ENCODE data around the gene SPATA16. TPM values are rescaled to one million over a fixed set of nuclear protein-coding genes. Genes with fewer than 3 reads are reported as not detected.

The SPATA16 gene
- total RNA-seq, 1 donor from 2014 or later, result not detected

GRCh38 chr3:172958565-172958964 is 182.5 kb downstream of the SPATA16 start:
- Mint-ChIP-seq H3K27me3 (ENCODE audit: low read depth) (no peaks in the 10 kb centered on the region), H3K4me3 (ENCODE audit: low read depth) (no peak overlapping the region), H3K4me1 (ENCODE audit: low read depth) (no peaks in the 10 kb centered on the region), H3K36me3 (ENCODE audit: low read depth) (no peaks in the 10 kb centered on the region), H3K27ac (no peak overlapping the region), H3K9me3 (no peaks in the 10 kb centered on the region)
- DNase-seq (ENCODE audit: low spot score), result no peak
- intact Hi-C loops (cut with micrococcal nuclease), result no loop called here

GRCh38 chr3:172953571-172953970 is 187.5 kb downstream of the SPATA16 start:
- no peak for DNase-seq (ENCODE audit: low spot score)
- Mint-ChIP-seq H3K36me3 (ENCODE audit: low read depth) (no peaks in the 10 kb centered on the region), H3K9me3 (no peaks in the 10 kb centered on the region), H3K27ac (no peak overlapping the region), H3K27me3 (ENCODE audit: low read depth) (no peaks in the 10 kb centered on the region), H3K4me1 (ENCODE audit: low read depth) (no peaks in the 10 kb centered on the region), H3K4me3 (ENCODE audit: low read depth) (no peak overlapping the region)
- intact Hi-C loops (cut with micrococcal nuclease), result no loop called here

- Mint-ChIP-seq H3K4me3 (ENCODE audit: low read depth) (no peak overlapping the region), H3K4me1 (ENCODE audit: low read depth) (no peaks in the 10 kb centered on the region), H3K27me3 (ENCODE audit: low read depth) (no peaks in the 10 kb centered on the region), H3K9me3 (no peaks in the 10 kb centered on the region), H3K36me3 (ENCODE audit: low read depth) (no peaks in the 10 kb centered on the region), H3K27ac (no peak overlapping the region)
- intact Hi-C loops (cut with micrococcal nuclease), result no loop called here
- no peak for DNase-seq (ENCODE audit: low spot score)
These were observed 189.5 kb downstream of the SPATA16 start for GRCh38 chr3:172951511-172951910.

GRCh38 chr3:172946061-172946460 is 195.0 kb downstream of the SPATA16 start:
- no peaks in the 10 kb centered on the region for H3K36me3 Mint-ChIP-seq (ENCODE audit: low read depth)
- H3K4me3 Mint-ChIP-seq (ENCODE audit: low read depth), result no peak overlapping the region
- H3K27me3 Mint-ChIP-seq (ENCODE audit: low read depth), result no peaks in the 10 kb centered on the region
- H3K4me1 Mint-ChIP-seq (ENCODE audit: low read depth), result no peaks in the 10 kb centered on the region
- H3K9me3 Mint-ChIP-seq, result no peaks in the 10 kb centered on the region
- no peak overlapping the region for H3K27ac Mint-ChIP-seq
- no peak for DNase-seq (ENCODE audit: low spot score)
- intact Hi-C loops (cut with micrococcal nuclease), result no loop called here

GRCh38 chr3:172939651-172940293 is 201.3 kb downstream of the SPATA16 start:
- no peak for DNase-seq (ENCODE audit: low spot score)
- Mint-ChIP-seq H3K9me3 (no peaks in the 10 kb centered on the region), H3K4me3 (ENCODE audit: low read depth) (no peak overlapping the region), H3K27me3 (ENCODE audit: low read depth) (no peaks in the 10 kb centered on the region), H3K27ac (no peak overlapping the region), H3K36me3 (ENCODE audit: low read depth) (no peaks in the 10 kb centered on the region), H3K4me1 (ENCODE audit: low read depth) (no peaks in the 10 kb centered on the region)
- intact Hi-C loops (cut with micrococcal nuclease), result no loop called here

GRCh38 chr3:172938788-172939187 is 202.2 kb downstream of the SPATA16 start:
- no peaks in the 10 kb centered on the region for H3K27me3 Mint-ChIP-seq (ENCODE audit: low read depth)
- no peak overlapping the region for H3K4me3 Mint-ChIP-seq (ENCODE audit: low read depth)
- DNase-seq (ENCODE audit: low spot score), result no peak
- intact Hi-C loops (cut with micrococcal nuclease), result no loop called here
- H3K27ac Mint-ChIP-seq, result no peak overlapping the region
- no peaks in the 10 kb centered on the region for H3K36me3 Mint-ChIP-seq (ENCODE audit: low read depth)
- no peaks in the 10 kb centered on the region for H3K9me3 Mint-ChIP-seq
- H3K4me1 Mint-ChIP-seq (ENCODE audit: low read depth), result no peaks in the 10 kb centered on the region

GRCh38 chr3:172931746-172932285 is 209.2 kb downstream of the SPATA16 start:
- H3K4me3 Mint-ChIP-seq (ENCODE audit: low read depth), result no peak overlapping the region
- H3K36me3 Mint-ChIP-seq (ENCODE audit: low read depth), result no peaks in the 10 kb centered on the region
- no peaks in the 10 kb centered on the region for H3K4me1 Mint-ChIP-seq (ENCODE audit: low read depth)
- no peaks in the 10 kb centered on the region for H3K9me3 Mint-ChIP-seq
- H3K27me3 Mint-ChIP-seq (ENCODE audit: low read depth), result no peaks in the 10 kb centered on the region
- no peak overlapping the region for H3K27ac Mint-ChIP-seq
- DNase-seq (ENCODE audit: low spot score), result no peak
- intact Hi-C loops (cut with micrococcal nuclease), result no loop called here

- Mint-ChIP-seq H3K27me3 (ENCODE audit: low read depth) (no peaks in the 10 kb centered on the region), H3K27ac (no peak overlapping the region), H3K36me3 (ENCODE audit: low read depth) (no peaks in the 10 kb centered on the region), H3K4me3 (ENCODE audit: low read depth) (no peak overlapping the region), H3K4me1 (ENCODE audit: low read depth) (no peaks in the 10 kb centered on the region), H3K9me3 (no peaks in the 10 kb centered on the region)
- intact Hi-C loops (cut with micrococcal nuclease), result no loop called here
- no peak for DNase-seq (ENCODE audit: low spot score)
These were observed 211.6 kb downstream of the SPATA16 start for GRCh38 chr3:172929451-172929850.

- Mint-ChIP-seq H3K36me3 (ENCODE audit: low read depth) (no peaks in the 10 kb centered on the region), H3K27me3 (ENCODE audit: low read depth) (no peaks in the 10 kb centered on the region), H3K4me1 (ENCODE audit: low read depth) (no peaks in the 10 kb centered on the region), H3K4me3 (ENCODE audit: low read depth) (no peak overlapping the region), H3K27ac (no peak overlapping the region), H3K9me3 (no peaks in the 10 kb centered on the region)
- DNase-seq (ENCODE audit: low spot score), result no peak
- intact Hi-C loops (cut with micrococcal nuclease), result no loop called here
These were observed 216.5 kb downstream of the SPATA16 start for GRCh38 chr3:172924546-172924945.

GRCh38 chr3:172919297-172919683 is 221.7 kb downstream of the SPATA16 start:
- Mint-ChIP-seq H3K4me1 (ENCODE audit: low read depth) (no peaks in the 10 kb centered on the region), H3K9me3 (no peaks in the 10 kb centered on the region), H3K36me3 (ENCODE audit: low read depth) (no peaks in the 10 kb centered on the region), H3K4me3 (ENCODE audit: low read depth) (no peak overlapping the region), H3K27me3 (ENCODE audit: low read depth) (peaks cover 8% of the 10 kb centered on the region), H3K27ac (no peak overlapping the region)
- intact Hi-C loops (cut with micrococcal nuclease), result no loop called here
- no peak for DNase-seq (ENCODE audit: low spot score)

GRCh38 chr3:172918568-172919296 is 222.3 kb downstream of the SPATA16 start:
- Mint-ChIP-seq H3K4me1 (ENCODE audit: low read depth) (no peaks in the 10 kb centered on the region), H3K4me3 (ENCODE audit: low read depth) (no peak overlapping the region), H3K36me3 (ENCODE audit: low read depth) (no peaks in the 10 kb centered on the region), H3K27ac (no peak overlapping the region), H3K27me3 (ENCODE audit: low read depth) (peaks cover 11% of the 10 kb centered on the region), H3K9me3 (no peaks in the 10 kb centered on the region)
- intact Hi-C loops (cut with micrococcal nuclease), result no loop called here
- DNase-seq (ENCODE audit: low spot score), result no peak

GRCh38 chr3:172918165-172918564 is 222.9 kb downstream of the SPATA16 start:
- Mint-ChIP-seq H3K27me3 (ENCODE audit: low read depth) (peaks cover 12% of the 10 kb centered on the region), H3K9me3 (no peaks in the 10 kb centered on the region), H3K4me3 (ENCODE audit: low read depth) (no peak overlapping the region), H3K27ac (no peak overlapping the region), H3K4me1 (ENCODE audit: low read depth) (no peaks in the 10 kb centered on the region), H3K36me3 (ENCODE audit: low read depth) (no peaks in the 10 kb centered on the region)
- intact Hi-C loops (cut with micrococcal nuclease), result no loop called here
- no peak for DNase-seq (ENCODE audit: low spot score)

- Mint-ChIP-seq H3K27me3 (ENCODE audit: low read depth) (peaks cover 14% of the 10 kb centered on the region), H3K36me3 (ENCODE audit: low read depth) (no peaks in the 10 kb centered on the region), H3K4me1 (ENCODE audit: low read depth) (no peaks in the 10 kb centered on the region), H3K4me3 (ENCODE audit: low read depth) (no peak overlapping the region), H3K9me3 (no peaks in the 10 kb centered on the region), H3K27ac (no peak overlapping the region)
- intact Hi-C loops (cut with micrococcal nuclease), result no loop called here
- no peak for DNase-seq (ENCODE audit: low spot score)
These were observed 225.0 kb downstream of the SPATA16 start for GRCh38 chr3:172915911-172916514.
